ENCODE measurements around the gene CHSY1. TPM values are rescaled to one million over a fixed set of nuclear protein-coding genes. Genes with fewer than 3 reads are reported as not detected.

CHSY1 gene
- total RNA-seq, 1 donor from 2014 or later = 23.3 TPM

- H3K4me1 Mint-ChIP-seq = peaks cover 4% of the 10 kb centered on the region
- no peaks in the 10 kb centered on the region for H3K4me1 ChIP-seq
- H2AFZ ChIP-seq (replicated peaks) = no peak overlapping the region
- peaks cover 8% of the 10 kb centered on the region for H3K36me3 Mint-ChIP-seq
- H3K9me3 Mint-ChIP-seq = peaks cover 47% of the 10 kb centered on the region
- no peaks in the 10 kb centered on the region for H3K27me3 ChIP-seq
- no peaks in the 10 kb centered on the region for H3K36me3 ChIP-seq
- DNase-seq (ENCODE audit: low spot score) = no peak
- no peaks in the 10 kb centered on the region for H3K79me2 ChIP-seq (ENCODE audit: low read depth)
- H3K27ac Mint-ChIP-seq = no peak overlapping the region
- no peak overlapping the region for H3K4me3 Mint-ChIP-seq
- no peak for TF ChIP-seq CTCF (IDR thresholded peaks at IDR 0.05)
- TF ChIP-seq EZH2phosphoT487 (IDR thresholded peaks at IDR 0.05) = no peak
- no peak for TF ChIP-seq EZH2 (IDR thresholded peaks at IDR 0.05)
- H3K4me3 ChIP-seq = no peak overlapping the region
- no peak overlapping the region for H3K9ac ChIP-seq
- H3K27me3 Mint-ChIP-seq (ENCODE audit: insufficient read depth, low read depth) = peaks cover 4% of the 10 kb centered on the region
- no peak overlapping the region for H3K27ac ChIP-seq
- no peaks in the 10 kb centered on the region for H3K9me3 ChIP-seq (ENCODE audit: low read depth)
- H3F3A ChIP-seq (ENCODE audit: low read depth) = no peaks in the 10 kb centered on the region
- H4K20me1 ChIP-seq (ENCODE audit: low read depth) = no peaks in the 10 kb centered on the region
- H3K4me2 ChIP-seq = no peak overlapping the region
Measured at GRCh38 chr15:101165905-101166471, 85.9 kb downstream of the CHSY1 start.

GRCh38 chr15:101162701-101163483 lies 89.0 kb downstream of the CHSY1 start:
- H3K4me3 ChIP-seq = no peak overlapping the region
- Mint-ChIP-seq H3K36me3 (peaks cover 8% of the 10 kb centered on the region), H3K27ac (no peak overlapping the region), H3K27me3 (ENCODE audit: insufficient read depth, low read depth) (peaks cover 4% of the 10 kb centered on the region), H3K4me3 (no peak overlapping the region), H3K9me3 (peaks cover 42% of the 10 kb centered on the region), H3K4me1 (peaks cover 17% of the 10 kb centered on the region)
- no peak overlapping the region for H3K4me2 ChIP-seq
- H4K20me1 ChIP-seq (ENCODE audit: low read depth) = no peaks in the 10 kb centered on the region
- no peaks in the 10 kb centered on the region for H3F3A ChIP-seq (ENCODE audit: low read depth)
- H3K27ac ChIP-seq = no peak overlapping the region
- H3K4me1 ChIP-seq = no peaks in the 10 kb centered on the region
- H3K36me3 ChIP-seq = no peaks in the 10 kb centered on the region
- no peak for DNase-seq (ENCODE audit: low spot score)
- no peak overlapping the region for H3K9ac ChIP-seq
- H3K27me3 ChIP-seq = no peaks in the 10 kb centered on the region
- no peaks in the 10 kb centered on the region for H3K9me3 ChIP-seq (ENCODE audit: low read depth)
- no peaks in the 10 kb centered on the region for H3K79me2 ChIP-seq (ENCODE audit: low read depth)
- H2AFZ ChIP-seq (replicated peaks) = no peak overlapping the region
- TF ChIP-seq EZH2 (IDR thresholded peaks at IDR 0.05) (no peak), EZH2phosphoT487 (IDR thresholded peaks at IDR 0.05) (no peak), CTCF (IDR thresholded peaks at IDR 0.05) (no peak)

GRCh38 chr15:101161656-101162055 lies 90.2 kb downstream of the CHSY1 start:
- Mint-ChIP-seq H3K9me3 (peaks cover 32% of the 10 kb centered on the region), H3K4me3 (no peak overlapping the region), H3K36me3 (peaks cover 5% of the 10 kb centered on the region), H3K27me3 (ENCODE audit: insufficient read depth, low read depth) (peaks cover 4% of the 10 kb centered on the region), H3K27ac (no peak overlapping the region), H3K4me1 (peaks cover 18% of the 10 kb centered on the region)
- Histone ChIP-seq H3K4me2 (no peak overlapping the region), H2AFZ (replicated peaks) (no peak overlapping the region), H3K27me3 (no peaks in the 10 kb centered on the region), H3K4me1 (no peaks in the 10 kb centered on the region), H3K79me2 (ENCODE audit: low read depth) (no peaks in the 10 kb centered on the region), H3K27ac (no peak overlapping the region), H3K9me3 (ENCODE audit: low read depth) (no peaks in the 10 kb centered on the region), H3K4me3 (no peak overlapping the region), H3K9ac (no peak overlapping the region), H3F3A (ENCODE audit: low read depth) (no peaks in the 10 kb centered on the region), H4K20me1 (ENCODE audit: low read depth) (no peaks in the 10 kb centered on the region), H3K36me3 (no peaks in the 10 kb centered on the region)
- TF ChIP-seq CTCF (IDR thresholded peaks at IDR 0.05) (no peak), EZH2phosphoT487 (IDR thresholded peaks at IDR 0.05) (no peak), EZH2 (IDR thresholded peaks at IDR 0.05) (no peak)
- DNase-seq (ENCODE audit: low spot score) = no peak

Measured in neural progenitor cell (in vitro differentiated cells).